HepG2 (cell line): ENCODE results near the gene ARHGAP45. TPM values are rescaled to one million over a fixed set of nuclear protein-coding genes. Genes with fewer than 3 reads are reported as not detected.

Experiments used
- ADNP ChIP-seq: sonication (generic); formaldehyde crosslinking; IDR thresholded peaks from 2 replicates; pipeline ENCODE4 v1.4.0; 2020; ENCODE audit warnings: missing genetic modification reagents
- CBX2 ChIP-seq, 2 experiments: fragments of 200-600 bp in 1 of 2; sonication (generic); formaldehyde crosslinking in 1 of 2; IDR thresholded peaks; 2 replicates each; pipeline versions ENCODE4 v1.7.0 to v1.8.1; 2018 to 2022; ENCODE audit warnings: low read depth in 2 of 2, low read length in 1 of 2, mild to moderate bottlenecking in 1 of 2, missing genetic modification reagents in 1 of 2
- CHD4 ChIP-seq: fragments of 200-600 bp; sonication (generic); IDR thresholded peaks from 2 replicates; pipeline ENCODE4 v1.7.0; 2017; ENCODE audit warnings: mild to moderate bottlenecking, low read length, borderline replicate concordance
- FOXJ3 ChIP-seq: sonication (generic); formaldehyde crosslinking; IDR thresholded peaks from 2 replicates; pipeline ENCODE4 v1.4.0; 2020; ENCODE audit warnings: missing genetic modification reagents, mild to moderate bottlenecking, borderline replicate concordance
- HNF4A ChIP-seq: sonication (generic); formaldehyde crosslinking; IDR thresholded peaks from 2 replicates; pipeline ENCODE4 v1.4.0; 2020; ENCODE audit warnings: missing genetic modification reagents
- HOXA9 ChIP-seq: sonication (generic); formaldehyde crosslinking; IDR thresholded peaks from 2 replicates; pipeline ENCODE4 v1.8.1; 2022; ENCODE audit warnings: missing genetic modification reagents, mild to moderate bottlenecking, moderate library complexity, borderline replicate concordance
- ISX ChIP-seq: sonication (generic); formaldehyde crosslinking; conservative IDR thresholded peaks from 2 replicates; pipeline ENCODE4 v1.5.0; 2020; ENCODE audit warnings: missing genetic modification reagents
- MIXL1 ChIP-seq: IDR thresholded peaks from 2 replicates; pipeline ENCODE4 v1.6.1; 2016
- MTA3 ChIP-seq: sonication (generic); formaldehyde crosslinking; IDR thresholded peaks from 2 replicates; pipeline ENCODE4 v1.4.0; 2020; ENCODE audit warnings: missing genetic modification reagents
- MXD4 ChIP-seq: IDR thresholded peaks from 2 replicates; pipeline ENCODE4 v1.6.1; 2016; ENCODE audit warnings: mild to moderate bottlenecking, missing biosample characterization, missing genetic modification reagents
- NAIF1 ChIP-seq: sonication (generic); formaldehyde crosslinking; IDR thresholded peaks from 2 replicates; pipeline ENCODE4 v1.5.0; 2020; ENCODE audit warnings: mild to moderate bottlenecking, missing genetic modification reagents, borderline replicate concordance
- NKX3-1 ChIP-seq: sonication (generic); formaldehyde crosslinking; IDR thresholded peaks from 2 replicates; pipeline ENCODE4 v1.5.0; 2020; ENCODE audit warnings: missing genetic modification reagents
- PAWR ChIP-seq: sonication (generic); formaldehyde crosslinking; IDR thresholded peaks from 2 replicates; pipeline ENCODE4 v1.4.0; 2020; ENCODE audit warnings: missing genetic modification reagents, mild to moderate bottlenecking, borderline replicate concordance
- PHF20 ChIP-seq: sonication (generic); formaldehyde crosslinking; IDR thresholded peaks from 2 replicates; pipeline ENCODE4 v1.5.0; 2020; ENCODE audit warnings: mild to moderate bottlenecking, missing genetic modification reagents
- RAD21 ChIP-seq: fragments of 450-650 bp; formaldehyde crosslinking; IDR thresholded peaks from 2 replicates; pipeline ENCODE4 v1.5.0; 2020; ENCODE audit warnings: mild to moderate bottlenecking
- RFXANK ChIP-seq: IDR thresholded peaks from 2 replicates; pipeline ENCODE4 v1.6.1; 2016
- ZFP37 ChIP-seq: sonication (generic); formaldehyde crosslinking; IDR thresholded peaks from 2 replicates; pipeline ENCODE4 v1.4.0; 2020; ENCODE audit warnings: missing genetic modification reagents, borderline replicate concordance
- ZNF263 ChIP-seq: sonication (generic); formaldehyde crosslinking; IDR thresholded peaks from 2 replicates; pipeline ENCODE4 v1.4.0; 2020; ENCODE audit warnings: missing genetic modification reagents
- ZNF329 ChIP-seq: sonication (generic); formaldehyde crosslinking; IDR thresholded peaks from 2 replicates; pipeline ENCODE4 v1.9.0; 2021; ENCODE audit warnings: low read depth, mild to moderate bottlenecking, missing genetic modification reagents
- ZNF354B ChIP-seq: sonication (generic); formaldehyde crosslinking; IDR thresholded peaks from 2 replicates; pipeline ENCODE4 v1.8.0; 2022; ENCODE audit warnings: mild to moderate bottlenecking, missing genetic modification reagents
- ZNF567 ChIP-seq: sonication (generic); formaldehyde crosslinking; IDR thresholded peaks from 2 replicates; pipeline ENCODE4 v1.8.1; 2023; ENCODE audit warnings: mild to moderate bottlenecking, missing genetic modification reagents, borderline replicate concordance
- ZNF570 ChIP-seq: sonication (generic); formaldehyde crosslinking; IDR thresholded peaks from 2 replicates; pipeline ENCODE4 v1.4.0; 2020; ENCODE audit warnings: mild to moderate bottlenecking, missing genetic modification reagents, borderline replicate concordance
- ZNF619 ChIP-seq: sonication (generic); formaldehyde crosslinking; IDR thresholded peaks from 2 replicates; pipeline ENCODE4 v1.4.0; 2020; ENCODE audit warnings: mild to moderate bottlenecking, missing genetic modification reagents
- ZNF674 ChIP-seq: sonication (generic); formaldehyde crosslinking; IDR thresholded peaks from 2 replicates; pipeline ENCODE4 v1.5.0; 2020; ENCODE audit warnings: low read depth, mild to moderate bottlenecking, missing genetic modification reagents
- polyA plus RNA-seq, 8 experiments: library from polyadenylated mRNA; depleted of rRNA in 3 of 8; stranded (reverse) in 7 of 8; unstranded in 1 of 8; fragments of >200 nt; fragmentation: Illumina TruSeq in 4 of 8; extraction: Trizol in 4 of 8; gene quantifications; 2 replicates each; pipeline versions ENCODE4 v1.2.1 to v1.2.3, GENCODE V29; 2011 to 2016; ENCODE audit warnings: low read depth in 4 of 8, missing spikeins in 1 of 8, mixed read lengths in 1 of 8; ENCODE audit not compliant: insufficient read depth in 1 of 8
- total RNA-seq, 5 experiments: library from RNA; depleted of rRNA; stranded (reverse); fragments of >200 nt; fragmentation: Illumina TruSeq; extraction: Trizol; gene quantifications; 2 replicates each; pipeline ENCODE4 v1.2.3, GENCODE V29; 2016; ENCODE audit warnings: low read depth in 1 of 5
- TF ChIP-seq, protein P1 (sequence below): sonication (generic); formaldehyde crosslinking; IDR thresholded peaks from 2 replicates; pipeline ENCODE4 v1.9.0; 2022; ENCODE audit warnings: missing genetic modification reagents, mild to moderate bottlenecking, borderline replicate concordance
- TF ChIP-seq, protein P2 (sequence below): sonication (generic); formaldehyde crosslinking; IDR thresholded peaks from 2 replicates; pipeline ENCODE4 v1.8.1; 2023; ENCODE audit warnings: mild to moderate bottlenecking, inconsistent platforms, moderate library complexity, missing genetic modification reagents, borderline replicate concordance
- TF ChIP-seq, protein P3 (sequence below): sonication (generic); formaldehyde crosslinking; IDR thresholded peaks from 2 replicates; pipeline ENCODE4 v1.4.0; 2020; ENCODE audit warnings: missing genetic modification reagents, borderline replicate concordance

The ARHGAP45 gene
- total and polyA plus RNA-seq, 2 of the 13 experiments (the other 11 are each of a cell fraction or from before 2014, with no cell fraction given): 0.84 to 32.0 TPM

DNA sequence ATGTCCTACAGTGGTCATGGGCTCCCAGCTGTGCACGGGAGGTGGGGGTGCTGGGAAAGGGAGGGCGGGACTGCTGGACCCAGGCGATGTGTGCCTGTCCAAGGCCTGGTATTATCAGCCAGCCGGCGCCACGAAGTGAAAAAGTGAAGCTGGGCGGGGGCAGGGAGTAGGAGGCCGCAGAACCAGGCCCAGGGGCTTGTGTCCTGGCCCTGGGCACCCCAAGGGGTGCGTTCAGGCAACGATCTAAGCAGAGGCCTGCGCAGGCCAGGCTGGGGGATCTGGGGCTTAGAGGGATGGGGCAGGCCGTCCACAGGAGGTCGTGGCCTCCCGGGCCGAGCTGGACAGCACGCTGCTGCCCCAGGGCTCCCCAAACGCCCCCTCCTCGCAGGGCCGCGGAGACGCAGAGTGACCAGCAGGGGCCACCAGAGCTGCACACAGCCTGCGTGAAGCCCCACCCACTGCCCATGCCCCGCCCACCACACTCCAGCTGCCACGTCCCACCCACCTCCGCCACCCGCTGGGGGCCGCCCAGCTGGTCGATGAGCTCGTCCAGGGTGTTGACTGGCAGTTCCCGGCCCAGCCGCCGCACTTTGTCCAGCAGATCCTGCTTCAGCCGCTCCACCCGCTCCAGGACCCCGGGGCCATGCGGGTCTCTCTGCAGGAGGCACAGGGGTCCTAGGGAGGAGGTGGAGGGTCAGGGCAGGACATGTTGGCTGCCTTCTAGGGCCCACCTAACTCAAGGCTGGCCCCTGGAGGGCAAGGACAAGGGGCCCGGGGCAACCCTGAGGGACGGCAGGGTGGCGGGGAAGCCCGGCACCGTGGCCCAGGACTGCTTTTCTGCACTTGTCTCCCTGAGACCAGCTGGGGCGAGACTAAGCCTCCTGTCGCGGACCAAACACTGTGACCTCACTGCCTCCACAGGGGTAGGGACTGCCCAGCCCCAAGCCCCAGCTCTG is 46.3 kb downstream of the ARHGAP45 start (continued):
- TF ChIP-seq HNF4A (CRISPR knock-in tag) (peak; percentile 80), ISX (CRISPR knock-in tag) (no peak), MTA3 (CRISPR knock-in tag) (no peak), ZNF567 (CRISPR knock-in tag) (peak; percentile 83), ZNF674 (CRISPR knock-in tag) (no peak), NKX3-1 (no peak), ZNF329 (no peak), ADNP (CRISPR knock-in tag) (no peak), ZNF263 (CRISPR knock-in tag) (peak; percentile 56), MXD4 (CRISPR knock-in tag) (peak; percentile 86), ZNF619 (CRISPR knock-in tag) (peak; percentile 93), RFXANK (no peak), PAWR (CRISPR knock-in tag) (no peak), ZNF570 (CRISPR knock-in tag) (no peak), RAD21 (CRISPR knock-in tag) (peak; percentile 95), ZNF354B (CRISPR knock-in tag) (no peak), PHF20 (CRISPR knock-in tag) (peak; percentile 47; the same call in 1 of the 2 replicates), ZFP37 (peak; percentile 75), FOXJ3 (CRISPR knock-in tag) (peak; percentile 37; the same call in 1 of the 2 replicates), CHD4 (peak; percentile 42; the same call in 1 of the 2 replicates), MIXL1 (0 out of 2 replicates have a peak, but pooled peaks have one; percentile 29), NAIF1 (CRISPR knock-in tag) (no peak), CBX2 (IDR thresholded peaks at IDR 0.05; ENCODE audit: low read depth, low read length) (no peak), CBX2 (CRISPR knock-in tag; IDR thresholded peaks at IDR 0.05; ENCODE audit: low read depth) (no peak), HOXA9 (no peak)
- TF ChIP-seq, protein P1, sequence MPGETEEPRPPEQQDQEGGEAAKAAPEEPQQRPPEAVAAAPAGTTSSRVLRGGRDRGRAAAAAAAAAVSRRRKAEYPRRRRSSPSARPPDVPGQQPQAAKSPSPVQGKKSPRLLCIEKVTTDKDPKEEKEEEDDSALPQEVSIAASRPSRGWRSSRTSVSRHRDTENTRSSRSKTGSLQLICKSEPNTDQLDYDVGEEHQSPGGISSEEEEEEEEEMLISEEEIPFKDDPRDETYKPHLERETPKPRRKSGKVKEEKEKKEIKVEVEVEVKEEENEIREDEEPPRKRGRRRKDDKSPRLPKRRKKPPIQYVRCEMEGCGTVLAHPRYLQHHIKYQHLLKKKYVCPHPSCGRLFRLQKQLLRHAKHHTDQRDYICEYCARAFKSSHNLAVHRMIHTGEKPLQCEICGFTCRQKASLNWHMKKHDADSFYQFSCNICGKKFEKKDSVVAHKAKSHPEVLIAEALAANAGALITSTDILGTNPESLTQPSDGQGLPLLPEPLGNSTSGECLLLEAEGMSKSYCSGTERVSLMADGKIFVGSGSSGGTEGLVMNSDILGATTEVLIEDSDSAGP (CRISPR knock-in tag): peak; percentile 71; the same call in 1 of the 2 replicates
- TF ChIP-seq, protein P2, sequence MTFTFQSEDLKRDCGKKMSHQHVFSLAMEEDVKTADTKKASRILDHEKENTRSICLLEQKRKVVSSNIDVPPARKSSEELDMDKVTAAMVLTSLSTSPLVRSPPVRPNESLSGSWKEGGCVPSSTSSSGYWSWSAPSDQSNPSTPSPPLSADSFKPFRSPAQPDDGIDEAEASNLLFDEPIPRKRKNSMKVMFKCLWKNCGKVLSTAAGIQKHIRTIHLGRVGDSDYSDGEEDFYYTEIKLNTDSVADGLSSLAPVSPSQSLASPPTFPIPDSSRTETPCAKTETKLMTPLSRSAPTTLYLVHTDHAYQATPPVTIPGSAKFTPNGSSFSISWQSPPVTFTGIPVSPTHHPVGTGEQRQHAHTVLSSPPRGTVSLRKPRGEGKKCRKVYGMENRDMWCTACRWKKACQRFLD (CRISPR knock-in tag): peak; percentile 59; the same call in 1 of the 2 replicates
- TF ChIP-seq, protein P3, sequence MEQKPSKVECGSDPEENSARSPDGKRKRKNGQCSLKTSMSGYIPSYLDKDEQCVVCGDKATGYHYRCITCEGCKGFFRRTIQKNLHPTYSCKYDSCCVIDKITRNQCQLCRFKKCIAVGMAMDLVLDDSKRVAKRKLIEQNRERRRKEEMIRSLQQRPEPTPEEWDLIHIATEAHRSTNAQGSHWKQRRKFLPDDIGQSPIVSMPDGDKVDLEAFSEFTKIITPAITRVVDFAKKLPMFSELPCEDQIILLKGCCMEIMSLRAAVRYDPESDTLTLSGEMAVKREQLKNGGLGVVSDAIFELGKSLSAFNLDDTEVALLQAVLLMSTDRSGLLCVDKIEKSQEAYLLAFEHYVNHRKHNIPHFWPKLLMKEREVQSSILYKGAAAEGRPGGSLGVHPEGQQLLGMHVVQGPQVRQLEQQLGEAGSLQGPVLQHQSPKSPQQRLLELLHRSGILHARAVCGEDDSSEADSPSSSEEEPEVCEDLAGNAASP: peak; percentile 51; the same call in 1 of the 2 replicates
